PFSK-1 (cell line): ENCODE measurements around the gene RBBP8NL.

Source experiments
- POLR2AphosphoS5 ChIP-seq: IDR thresholded peaks from 2 replicates; pipeline ENCODE4 v1.6.1; 2012; ENCODE audit warnings: low read depth, mild to moderate bottlenecking, control low read depth, low read length, moderate library complexity
- REST ChIP-seq, 2 experiments: IDR thresholded peaks; 2 replicates each; pipeline versions ENCODE4 v1.6.1 to v1.8.0; 2011 to 2012; ENCODE audit warnings: low read depth in 2 of 2, low read length in 2 of 2, control low read depth in 1 of 2, inconsistent platforms in 1 of 2, mild to moderate bottlenecking in 1 of 2, moderate library complexity in 1 of 2; ENCODE audit not compliant: insufficient read depth in 1 of 2
- SIN3A ChIP-seq: IDR thresholded peaks from 2 replicates; pipeline ENCODE4 v1.6.1; 2012; ENCODE audit warnings: mild to moderate bottlenecking, low read length, moderate library complexity, borderline replicate concordance; ENCODE audit not compliant: insufficient read depth
- TAF1 ChIP-seq: IDR thresholded peaks from 2 replicates; pipeline ENCODE4 v1.6.1; 2012; ENCODE audit warnings: low read length, control low read depth, borderline replicate concordance; ENCODE audit not compliant: insufficient read depth

- TF ChIP-seq POLR2AphosphoS5 (no peak), SIN3A (no peak), REST (IDR thresholded peaks at IDR 0.05; ENCODE audit: insufficient read depth in 1 of 2, low read depth in 2 of 2, low read length in 2 of 2) (no peak), TAF1 (no peak)
Measured at GRCh38 chr20:62370807-62371587, 56.3 kb downstream of the RBBP8NL start.
